Trophoblast cell (in vitro differentiated cells and primary cell): ENCODE data around the gene TMEM141.

Source experiments
- DNase-seq, 2 donors: peaks; one replicate each; pipeline ENCODE4 v3.0.0-alpha.2; 2016
- H2AFZ ChIP-seq: 2 replicates; pipeline ENCODE4 v1.6.1; 2013; ENCODE audit warnings: low read length, moderate library complexity, mild to moderate bottlenecking; ENCODE audit not compliant: insufficient read depth, poor library complexity
- H2AK5ac ChIP-seq: 2 replicates; pipeline ENCODE4 v1.6.1; 2013; ENCODE audit warnings: mild to moderate bottlenecking, low read length
- H2BK120ac ChIP-seq: 2 replicates; pipeline ENCODE4 v1.6.1; 2013; ENCODE audit warnings: low read length, mild to moderate bottlenecking, moderate library complexity; ENCODE audit not compliant: insufficient read depth, poor library complexity
- H2BK12ac ChIP-seq: 2 replicates; pipeline ENCODE4 v1.6.1; 2013; ENCODE audit warnings: mild to moderate bottlenecking, low read length, moderate library complexity
- H2BK5ac ChIP-seq: 2 replicates; pipeline ENCODE4 v1.6.1; 2013; ENCODE audit warnings: low read length, low read depth, moderate library complexity, mild to moderate bottlenecking; ENCODE audit not compliant: poor library complexity
- H3K14ac ChIP-seq: 2 replicates; pipeline ENCODE4 v1.6.1; 2013; ENCODE audit warnings: mild to moderate bottlenecking, low read length
- H3K18ac ChIP-seq: 2 replicates; pipeline ENCODE4 v1.6.1; 2013; ENCODE audit warnings: mild to moderate bottlenecking, low read length
- H3K23ac ChIP-seq: 2 replicates; pipeline ENCODE4 v1.6.1; 2013; ENCODE audit warnings: low read length
- H3K27ac ChIP-seq: 2 replicates; pipeline ENCODE4 v1.5.1; 2013; ENCODE audit warnings: low read depth, mild to moderate bottlenecking, inconsistent platforms, low read length, moderate library complexity
- H3K27me3 ChIP-seq: 2 replicates; pipeline ENCODE4 v1.6.1; 2013; ENCODE audit warnings: inconsistent platforms, mild to moderate bottlenecking, low read length, moderate library complexity; ENCODE audit not compliant: insufficient read depth
- H3K36me3 ChIP-seq, 2 experiments: 1 replicate in 1 of 2; 2 replicates in 1 of 2; pipeline ENCODE4 v1.6.1; 2013; ENCODE audit warnings: low read length in 2 of 2, mild to moderate bottlenecking in 2 of 2, moderate library complexity in 1 of 2; ENCODE audit not compliant: insufficient read depth in 2 of 2, control insufficient read depth in 1 of 2
- H3K4ac ChIP-seq: 2 replicates; pipeline ENCODE4 v1.6.1; 2013; ENCODE audit warnings: low read depth, mild to moderate bottlenecking, low read length, moderate library complexity
- H3K4me1 ChIP-seq, 2 experiments: 1 replicate in 1 of 2; 2 replicates in 1 of 2; pipeline ENCODE4 v1.6.1; 2013; ENCODE audit warnings: low read length in 2 of 2, mild to moderate bottlenecking in 2 of 2, moderate library complexity in 1 of 2; ENCODE audit not compliant: insufficient read depth in 2 of 2, control insufficient read depth in 1 of 2
- H3K4me2 ChIP-seq: 2 replicates; pipeline ENCODE4 v1.6.1; 2013; ENCODE audit warnings: inconsistent platforms, mild to moderate bottlenecking, low read length, moderate library complexity
- H3K4me3 ChIP-seq: 2 replicates; pipeline ENCODE4 v1.5.1; 2013; ENCODE audit warnings: mild to moderate bottlenecking, low read depth, low read length, inconsistent platforms
- H3K79me1 ChIP-seq: one replicate; pipeline ENCODE4 v1.6.1; 2013; ENCODE audit warnings: low read length
- H3K79me2 ChIP-seq: 2 replicates; pipeline ENCODE4 v1.6.1; 2013; ENCODE audit warnings: low read length, mild to moderate bottlenecking; ENCODE audit not compliant: control insufficient read depth, insufficient read depth, poor library complexity
- H3K9ac ChIP-seq: 2 replicates; pipeline ENCODE4 v1.6.1; 2013; ENCODE audit warnings: mild to moderate bottlenecking, low read length
- H3K9me3 ChIP-seq: 2 replicates; pipeline ENCODE4 v1.6.1; 2013; ENCODE audit warnings: low read depth, mild to moderate bottlenecking, control low read depth, inconsistent platforms, low read length; ENCODE audit not compliant: insufficient read depth
- H4K12ac ChIP-seq: 2 replicates; pipeline ENCODE4 v1.6.1; 2013; ENCODE audit warnings: low read depth, mild to moderate bottlenecking, low read length, moderate library complexity
- H4K8ac ChIP-seq: 2 replicates; pipeline ENCODE4 v1.6.1; 2013; ENCODE audit warnings: low read depth, mild to moderate bottlenecking, low read length, moderate library complexity
- H4K91ac ChIP-seq: one replicate; pipeline ENCODE4 v1.6.1; 2013; ENCODE audit warnings: low read depth, mild to moderate bottlenecking, low read length, moderate library complexity
- WGBS: extraction: QIAGEN DNeasy Blood & Tissue Kit; methylation state at CpG from one replicate; pipeline ENCODE4 v1.1.7; 2013; ENCODE audit warnings: missing lambda C conversion rate; ENCODE audit not compliant: insufficient read length, insufficient coverage; ENCODE audit errors: extremely low coverage; 5-methylcytosine and 5-hydroxymethylcytosine counted together

TMEM141 gene

GRCh38 chr9:136792321-136793085 lies 1.4 kb downstream of the TMEM141 start:
- Histone ChIP-seq H3K79me2 (peaks cover 4% of the 10 kb centered on the region), H3K36me3 (peaks cover 8 to 13% of the 10 kb centered on the region in 2 experiments)

GRCh38 chr9:136793086-136793946 lies 2.2 kb downstream of the TMEM141 start:
- no peak overlapping the region for H3K14ac ChIP-seq
- no peak overlapping the region for H2BK120ac ChIP-seq
- no peak overlapping the region for H2BK5ac ChIP-seq
- no peak overlapping the region for H3K23ac ChIP-seq
- no peak overlapping the region for H4K12ac ChIP-seq
- H3K4me1 ChIP-seq = peaks cover 24 to 30% of the 10 kb centered on the region in 2 experiments
- no peak overlapping the region for H3K9ac ChIP-seq
- H3K4ac ChIP-seq = no peak overlapping the region
- H4K8ac ChIP-seq = no peak overlapping the region
- no peak overlapping the region for H4K91ac ChIP-seq
- H2BK12ac ChIP-seq = no peak overlapping the region
- peaks cover 2% of the 10 kb centered on the region for H3K9me3 ChIP-seq
- H3K4me3 ChIP-seq = no peak overlapping the region
- no CpG with 5 or more reads among the region's 17 CpGs for WGBS
- peak overlapping the region; percentile 26 for H3K18ac ChIP-seq
- peaks cover 16% of the 10 kb centered on the region for H3K79me1 ChIP-seq
- no peak overlapping the region for H2AFZ ChIP-seq
- H3K36me3 ChIP-seq = peaks cover 8 to 13% of the 10 kb centered on the region in 2 experiments
- DNase-seq = no peak
- no peak overlapping the region for H2AK5ac ChIP-seq
- H3K79me2 ChIP-seq = peaks cover 4% of the 10 kb centered on the region
- no peaks in the 10 kb centered on the region for H3K27me3 ChIP-seq
- H3K27ac ChIP-seq = no peak overlapping the region
- no peak overlapping the region for H3K4me2 ChIP-seq

More at GRCh38 chr9:136792321-136793085, 1.4 kb downstream of the TMEM141 start:
- Histone ChIP-seq H3K18ac (peak overlapping the region; percentile 66), H3K9me3 (peaks cover 2% of the 10 kb centered on the region), H4K91ac (peak overlapping the region; percentile 74), H2BK12ac (no peak overlapping the region), H2AFZ (no peak overlapping the region), H4K8ac (peak overlapping the region; percentile 8), H3K4me3 (no peak overlapping the region), H3K79me1 (peaks cover 16% of the 10 kb centered on the region), H3K23ac (no peak overlapping the region), H3K4me2 (no peak overlapping the region), H2AK5ac (no peak overlapping the region), H3K14ac (no peak overlapping the region), H3K4ac (no peak overlapping the region), H4K12ac (no peak overlapping the region), H2BK5ac (no peak overlapping the region), H3K27me3 (no peaks in the 10 kb centered on the region), H3K9ac (no peak overlapping the region), H3K27ac (no peak overlapping the region), H3K4me1 (peaks cover 24 to 30% of the 10 kb centered on the region in 2 experiments), H2BK120ac (no peak overlapping the region)
- DNase-seq = no peak
- WGBS = no CpG with 5 or more reads among the region's 15 CpGs

- Histone ChIP-seq H3K14ac (peak overlapping the region; percentile 14), H3K4me2 (no peak overlapping the region), H2BK5ac (no peak overlapping the region), H2BK120ac (no peak overlapping the region), H3K9ac (no peak overlapping the region), H4K12ac (no peak overlapping the region), H3K18ac (peak overlapping the region; percentile 28), H3K4me3 (no peak overlapping the region), H3K4ac (no peak overlapping the region), H2AFZ (no peak overlapping the region), H3K23ac (no peak overlapping the region), H2BK12ac (no peak overlapping the region), H3K9me3 (peaks cover 2% of the 10 kb centered on the region), H3K79me2 (peaks cover 5% of the 10 kb centered on the region), H3K79me1 (peaks cover 13% of the 10 kb centered on the region), H3K27ac (no peak overlapping the region), H3K27me3 (no peaks in the 10 kb centered on the region), H3K4me1 (peaks cover 26 to 32% of the 10 kb centered on the region in 2 experiments), H2AK5ac (no peak overlapping the region), H4K8ac (no peak overlapping the region), H3K36me3 (peaks cover 8 to 13% of the 10 kb centered on the region in 2 experiments), H4K91ac (peak overlapping the region; percentile 16)
- no CpG with 5 or more reads among the region's 14 CpGs for WGBS
- no peak for DNase-seq
These were observed 3.3 kb downstream of the TMEM141 start for GRCh38 chr9:136794281-136794999.

GRCh38 chr9:136795000-136795348 lies 3.8 kb downstream of the TMEM141 start:
- peaks cover 13% of the 10 kb centered on the region for H3K79me1 ChIP-seq
- WGBS = no CpG with 5 or more reads among the region's 6 CpGs
- no peak overlapping the region for H3K4ac ChIP-seq
- H3K14ac ChIP-seq = no peak overlapping the region
- H3K27me3 ChIP-seq = no peaks in the 10 kb centered on the region
- no peak overlapping the region for H3K18ac ChIP-seq
- no peak overlapping the region for H2AK5ac ChIP-seq
- DNase-seq = no peak
- H3K27ac ChIP-seq = no peak overlapping the region
- H3K4me3 ChIP-seq = no peak overlapping the region
- H3K4me1 ChIP-seq = peaks cover 32 to 36% of the 10 kb centered on the region in 2 experiments
- no peak overlapping the region for H3K4me2 ChIP-seq
- H3K9me3 ChIP-seq = peaks cover 2% of the 10 kb centered on the region
- H3K9ac ChIP-seq = no peak overlapping the region
- H3K36me3 ChIP-seq = peaks cover 8 to 13% of the 10 kb centered on the region in 2 experiments
- H4K8ac ChIP-seq = peak overlapping the region; percentile 27
- no peak overlapping the region for H2BK120ac ChIP-seq
- H3K23ac ChIP-seq = no peak overlapping the region
- H2BK5ac ChIP-seq = no peak overlapping the region
- no peak overlapping the region for H4K12ac ChIP-seq
- H2AFZ ChIP-seq = no peak overlapping the region
- H2BK12ac ChIP-seq = no peak overlapping the region
- peak overlapping the region; percentile 16 for H4K91ac ChIP-seq
- peaks cover 5% of the 10 kb centered on the region for H3K79me2 ChIP-seq
